T-helper 9 cell (primary cell): ENCODE data around the gene SEZ6L.

ENCODE experiments used
- DNase-seq: peaks from one replicate; pipeline ENCODE4 v3.0.0-alpha.2; 2020

Gene SEZ6L

DNA sequence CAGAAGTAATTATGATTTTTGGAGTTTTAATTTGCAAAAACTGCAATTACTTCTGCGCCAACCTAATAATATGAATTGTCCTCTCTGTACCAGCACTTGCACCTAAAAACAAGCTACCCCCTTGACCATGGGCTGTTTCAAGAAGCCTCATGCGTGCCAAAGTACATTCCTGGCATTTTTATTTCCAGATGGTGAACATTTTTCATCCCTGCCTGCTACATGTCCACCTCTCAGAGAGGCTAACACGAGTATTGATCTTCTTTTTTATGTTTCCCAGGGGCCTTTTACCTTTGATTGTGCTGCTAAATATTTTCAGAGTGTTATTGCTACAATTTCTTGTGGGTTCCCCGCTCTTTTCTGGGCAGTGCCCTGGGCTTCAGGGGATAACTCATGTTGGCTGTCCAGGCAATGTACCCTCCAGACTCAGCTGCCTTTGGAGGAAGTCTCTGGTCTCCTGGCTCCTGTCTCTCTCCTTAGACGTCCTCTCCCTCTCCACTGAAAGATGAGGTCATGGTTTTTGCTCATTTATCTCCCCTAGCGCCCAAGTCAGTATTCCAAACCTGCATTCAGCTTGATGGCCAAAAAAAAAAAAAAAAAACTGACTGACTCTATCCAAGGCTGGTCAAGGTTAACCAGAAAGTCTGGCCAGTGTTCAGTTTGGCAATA is 173.6 kb downstream of the SEZ6L start:
- no peak for DNase-seq

DNA sequence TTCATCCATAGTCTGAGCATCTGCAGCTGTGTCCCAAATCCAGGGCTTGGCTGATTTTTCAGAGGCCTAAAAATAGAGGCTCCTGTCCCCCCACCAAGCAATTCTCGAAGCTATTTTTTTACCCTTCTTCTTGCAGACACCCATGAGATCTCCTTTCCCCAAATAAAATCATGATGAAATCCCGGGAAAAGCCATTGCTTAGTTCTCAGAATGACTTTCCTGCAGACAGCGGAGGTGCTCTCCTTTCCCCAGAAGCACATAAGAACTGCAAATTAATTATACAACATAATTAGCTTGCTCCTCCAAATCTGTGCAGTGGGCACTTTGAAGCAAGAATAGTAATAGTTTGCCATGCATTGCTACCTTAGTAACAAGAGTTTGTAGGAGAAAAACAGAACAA is 176.2 kb downstream of the SEZ6L start:
- DNase-seq: no peak

DNA sequence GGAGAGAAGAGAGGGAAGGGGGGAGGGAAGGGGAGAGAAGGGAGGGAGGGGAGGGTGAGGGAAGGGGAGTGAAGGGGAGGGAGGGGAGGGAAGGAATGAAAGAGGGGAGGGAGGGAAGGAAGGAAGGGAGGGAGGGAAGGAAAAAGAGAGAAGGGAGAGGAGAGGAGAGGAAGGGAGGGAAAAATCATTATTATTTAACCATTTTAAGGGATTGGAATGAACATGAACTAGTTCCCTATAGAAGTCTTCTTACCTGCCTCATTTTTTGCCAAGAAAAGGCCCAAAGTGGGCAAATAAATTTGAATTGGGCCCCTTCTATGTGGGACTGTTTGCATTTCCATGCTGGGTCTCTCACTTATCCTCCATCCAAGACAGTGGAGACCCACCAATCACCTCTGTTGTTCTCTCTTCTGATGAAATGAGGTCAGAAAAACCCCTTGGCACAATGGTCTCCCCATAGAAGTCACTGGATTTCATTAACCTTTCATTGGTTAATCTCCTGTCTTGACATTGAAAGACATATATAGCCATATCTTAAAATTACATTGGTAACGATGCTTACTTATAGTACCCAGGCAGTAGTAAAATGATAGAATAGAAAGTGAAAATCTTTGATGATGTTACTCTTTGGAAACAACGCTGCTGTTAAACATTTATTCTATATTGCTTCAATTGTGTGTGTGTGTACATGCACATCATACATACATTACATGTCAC is 179.7 kb downstream of the SEZ6L start:
- no peak for DNase-seq

DNA sequence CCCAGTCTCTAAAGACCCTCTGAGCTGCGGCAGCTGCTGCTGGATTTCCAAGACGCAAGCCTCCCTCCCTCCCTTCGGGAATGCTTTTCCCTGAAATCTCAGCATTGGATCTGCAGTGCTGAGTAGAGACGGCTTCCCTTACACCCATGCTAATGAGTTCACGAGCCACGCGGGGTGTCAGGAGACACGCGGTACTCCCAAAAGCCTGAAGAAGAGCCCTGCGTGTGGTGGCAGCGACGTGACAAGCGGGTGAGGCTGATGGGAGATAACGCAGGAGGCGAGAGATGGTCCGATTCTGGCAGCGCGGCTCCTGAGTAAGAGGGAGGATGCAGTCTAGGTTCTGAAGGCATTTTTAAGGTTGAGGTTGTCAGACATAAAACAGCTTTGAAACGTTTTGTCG is 185.4 kb downstream of the SEZ6L start:
- DNase-seq: no peak

DNA sequence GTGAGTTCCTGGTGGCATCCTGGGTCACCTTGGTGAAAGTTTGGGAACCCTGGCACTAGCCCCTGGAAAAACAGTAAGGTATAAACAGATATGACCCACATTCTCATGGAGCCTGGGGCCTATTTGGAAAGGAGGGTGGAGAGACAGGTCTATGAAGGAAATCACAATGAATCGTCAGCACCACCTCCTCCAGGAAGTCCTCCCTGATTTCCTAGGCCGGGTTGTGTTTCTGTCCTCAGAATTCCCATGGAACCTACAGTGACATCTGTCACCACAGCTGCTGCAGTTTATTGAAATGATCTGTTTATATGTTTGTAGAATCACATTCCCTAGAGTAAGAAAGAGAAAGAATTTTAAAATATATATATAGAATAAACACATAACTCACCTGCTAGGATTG is 188.0 kb downstream of the SEZ6L start:
- DNase-seq: no peak

DNA sequence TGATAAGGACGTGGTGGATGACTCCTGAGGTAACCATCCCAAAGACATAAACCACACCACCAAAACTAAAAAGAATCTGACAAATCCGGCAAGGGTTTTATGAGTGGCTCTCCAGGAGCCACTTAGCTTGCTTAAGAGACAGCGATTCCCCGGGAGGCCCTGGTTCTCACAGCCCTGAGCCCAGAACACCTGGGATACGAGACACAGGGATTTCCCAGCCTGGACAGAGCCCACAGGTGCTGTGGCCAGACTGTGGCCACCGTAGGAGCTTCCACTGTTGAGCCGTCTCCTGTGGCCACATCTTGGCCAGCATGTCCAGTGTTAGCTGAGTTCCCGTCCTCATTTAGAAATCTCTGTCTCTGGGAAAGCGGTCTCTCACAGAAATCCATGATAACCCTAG is 188.6 kb downstream of the SEZ6L start:
- DNase-seq: no peak

DNA sequence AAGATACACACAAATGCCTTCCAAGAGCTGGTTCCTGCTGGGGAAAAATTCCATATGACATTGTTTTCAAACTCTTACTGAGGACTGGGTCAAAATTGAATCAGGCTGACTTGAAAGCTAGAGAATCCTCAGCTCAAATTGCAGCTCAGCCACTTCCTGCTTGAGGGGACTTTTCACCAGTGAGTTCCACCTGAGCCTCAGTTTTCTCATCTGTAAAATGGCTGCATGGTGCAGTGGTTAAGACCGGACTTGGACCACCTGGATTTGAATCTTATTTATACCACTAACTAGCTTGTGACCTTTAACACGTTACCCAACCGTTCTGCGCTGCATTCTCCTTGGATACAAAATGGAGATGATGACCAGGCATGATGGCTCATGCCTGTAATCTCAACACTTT is 189.9 kb downstream of the SEZ6L start:
- no peak for DNase-seq

DNA sequence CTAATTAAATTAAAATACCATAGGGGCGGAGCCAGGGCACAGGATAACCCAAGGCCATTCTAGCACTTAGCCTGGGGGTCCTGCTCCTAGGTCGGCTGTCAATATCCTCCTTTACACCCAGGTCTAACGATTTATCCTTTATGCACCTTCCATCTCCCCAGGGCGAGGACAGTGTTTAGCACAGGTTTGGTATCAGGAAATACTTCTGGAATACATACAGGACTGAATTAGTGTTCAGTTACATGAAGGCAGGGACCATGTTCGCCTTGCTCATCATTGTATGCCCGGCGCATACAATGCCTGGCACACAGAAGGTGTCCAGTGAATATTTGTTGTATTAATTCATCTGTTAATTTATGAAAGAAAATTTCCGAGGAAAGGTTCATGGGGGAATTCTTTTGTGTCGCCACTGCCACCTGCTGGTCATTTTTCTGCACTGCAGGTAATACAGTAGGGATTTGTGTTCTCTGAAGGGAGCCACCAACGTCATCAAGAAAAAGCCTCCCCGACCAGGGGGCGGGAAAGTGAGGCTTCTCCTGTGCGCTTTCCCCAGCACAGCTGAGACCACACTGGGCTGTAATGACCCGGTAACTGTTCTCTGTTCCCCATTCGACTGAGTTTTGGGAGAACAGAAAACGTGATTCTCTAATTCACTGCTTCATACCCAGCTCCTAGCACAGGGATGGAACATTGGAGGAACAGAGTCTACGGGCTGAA is 191.1 kb downstream of the SEZ6L start:
- DNase-seq: peak; percentile 56

DNA sequence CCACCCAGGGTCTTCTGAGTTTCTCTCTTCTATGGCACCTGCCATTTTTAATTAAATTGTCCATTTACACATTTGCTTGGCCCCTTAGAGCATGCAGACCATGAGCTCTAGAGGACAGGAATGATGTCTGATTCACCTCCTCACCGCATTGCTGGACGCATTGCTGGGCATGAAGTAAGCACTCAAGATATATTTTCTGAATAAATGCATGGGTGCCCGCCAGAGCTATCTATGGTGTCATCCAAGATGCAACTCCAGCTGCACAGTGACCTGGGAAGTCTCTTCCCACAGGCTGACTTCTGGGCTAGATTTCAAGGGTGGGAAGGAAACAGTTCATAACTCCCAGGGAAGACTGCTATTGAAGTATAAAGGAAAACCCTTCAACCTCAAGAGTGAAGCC is 193.2 kb downstream of the SEZ6L start:
- DNase-seq: no peak

DNA sequence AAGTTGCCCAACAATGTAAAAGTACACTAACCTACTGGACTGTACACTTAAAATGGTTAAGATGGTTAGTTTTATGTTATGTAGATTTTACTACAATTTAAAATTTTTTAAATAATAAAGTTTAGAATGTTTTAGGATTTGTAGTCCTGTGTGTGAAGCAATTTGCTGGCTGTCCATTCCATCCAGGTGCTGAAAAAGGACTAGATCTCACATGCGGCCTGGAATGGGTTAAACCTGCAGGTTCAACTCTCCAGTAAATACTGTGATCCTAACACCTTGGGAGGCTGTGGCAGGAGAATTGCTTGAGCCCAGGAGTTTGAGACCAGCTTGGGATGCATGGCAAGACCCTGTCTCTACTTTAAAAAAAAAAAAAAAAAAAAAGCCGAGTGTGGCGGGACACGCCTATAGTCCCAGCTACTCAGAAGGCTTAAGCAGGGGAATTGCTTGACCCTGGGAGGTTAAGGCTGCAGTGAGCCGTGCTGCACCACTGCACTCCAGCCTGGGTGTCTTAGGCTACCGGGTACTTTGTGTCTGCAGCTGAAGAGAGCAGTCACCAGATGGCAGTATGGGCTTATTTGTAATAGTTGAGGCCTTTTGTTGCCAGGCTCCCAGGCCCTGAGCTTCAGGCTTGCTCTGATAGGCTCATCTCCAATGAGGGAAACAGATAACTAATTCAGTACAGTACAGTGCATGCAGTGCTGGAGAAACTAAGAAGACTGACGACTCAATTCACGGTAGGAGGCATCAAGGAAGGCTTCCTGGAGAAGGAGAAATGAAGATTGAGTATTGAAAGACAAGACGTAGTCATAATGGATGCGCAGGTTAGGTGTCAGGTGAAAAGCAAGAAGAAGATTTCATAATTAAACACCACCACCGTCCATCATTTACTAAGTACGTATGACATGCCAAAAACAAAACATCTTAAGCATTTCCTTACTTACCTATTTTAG is 195.1 kb downstream of the SEZ6L start:
- peak; percentile 22 for DNase-seq

DNA sequence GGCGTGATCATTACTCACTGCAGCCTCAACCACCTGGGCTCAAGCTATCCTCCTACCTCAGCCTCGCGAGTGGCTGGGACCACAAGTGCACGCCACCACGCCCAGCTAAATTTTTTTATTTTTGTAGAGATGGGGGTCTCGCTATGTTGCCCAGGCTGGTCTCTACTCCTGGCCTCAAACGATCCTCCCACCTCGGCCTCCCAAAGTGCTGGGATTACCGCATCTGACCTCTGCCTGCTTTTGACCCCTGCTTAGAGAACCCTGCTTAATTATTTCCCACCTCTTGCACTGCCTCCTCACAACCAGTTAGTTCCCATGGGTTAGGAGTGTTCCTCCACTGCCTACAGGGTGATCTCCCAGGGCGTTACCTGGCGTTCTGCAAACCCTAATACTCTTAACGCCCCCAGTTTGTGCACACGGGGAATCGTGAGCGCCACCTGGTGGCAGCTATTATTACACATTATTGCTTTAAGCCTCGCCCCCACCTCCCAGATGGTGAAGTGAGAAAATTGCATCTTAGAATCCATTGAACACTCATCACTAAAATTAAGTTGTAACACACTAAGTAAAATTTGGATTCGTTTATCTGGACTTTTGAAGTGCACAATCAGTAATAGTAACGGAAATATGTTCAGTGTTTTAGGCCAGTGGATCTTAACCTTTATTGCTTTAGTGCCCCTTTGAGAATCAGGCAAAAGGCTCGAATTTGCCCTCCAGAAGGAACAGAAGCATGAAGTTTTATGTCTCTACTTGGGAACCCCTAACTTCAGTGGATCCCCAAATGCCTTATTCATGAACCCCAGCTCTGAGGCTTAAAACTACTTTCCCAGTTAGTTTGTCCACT is 198.4 kb downstream of the SEZ6L start:
- DNase-seq: peak; percentile 52

DNA sequence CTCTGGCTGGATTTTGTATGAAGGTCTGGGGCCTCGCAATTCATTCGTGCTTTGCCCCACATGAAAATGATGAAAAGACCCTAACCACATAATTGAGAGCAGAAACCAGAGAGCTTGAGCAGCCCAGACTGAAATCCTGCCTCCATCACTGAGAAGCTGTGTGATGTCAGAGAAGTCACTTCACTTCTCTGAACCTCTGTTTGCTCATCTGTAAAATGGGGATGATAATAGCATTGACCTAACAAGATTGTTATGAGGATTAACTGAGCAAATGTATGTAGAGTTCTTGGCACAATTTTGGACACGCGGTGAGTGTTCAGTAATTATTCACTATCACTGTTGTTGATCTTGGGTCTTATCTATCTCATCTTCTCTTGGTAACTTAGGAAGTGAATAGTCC is 203.6 kb downstream of the SEZ6L start:
- no peak for DNase-seq

DNA sequence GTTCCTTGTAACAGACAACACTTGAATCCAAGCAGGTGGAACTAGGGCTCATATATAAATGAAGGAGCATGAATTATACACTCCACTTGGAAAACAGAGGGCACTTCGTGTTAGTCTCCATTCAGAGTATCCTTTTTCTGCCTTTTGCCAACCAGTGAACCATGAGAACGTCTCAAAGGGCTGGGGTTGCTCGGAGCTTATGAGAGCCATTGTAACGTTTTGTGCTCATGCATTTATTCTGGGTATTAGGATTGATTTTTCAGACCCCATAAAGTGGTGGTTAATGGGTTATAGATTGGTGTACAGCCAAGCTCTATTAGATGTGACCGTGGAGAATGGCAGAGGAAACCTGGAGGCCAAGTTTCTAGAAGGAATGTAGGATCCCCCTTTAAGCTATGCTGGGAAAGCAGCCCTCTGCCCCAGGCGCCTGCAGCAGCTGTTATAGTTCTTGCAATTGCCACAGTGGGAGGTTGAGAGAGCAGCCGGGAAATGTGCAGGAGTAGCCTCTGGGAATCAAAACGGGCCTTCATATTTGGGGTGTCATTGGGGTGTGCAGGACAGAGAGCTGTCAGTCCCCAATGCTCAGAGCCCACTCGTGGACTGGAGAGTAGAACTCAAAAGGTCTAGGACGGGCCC is 205.2 kb downstream of the SEZ6L start:
- no peak for DNase-seq

DNA sequence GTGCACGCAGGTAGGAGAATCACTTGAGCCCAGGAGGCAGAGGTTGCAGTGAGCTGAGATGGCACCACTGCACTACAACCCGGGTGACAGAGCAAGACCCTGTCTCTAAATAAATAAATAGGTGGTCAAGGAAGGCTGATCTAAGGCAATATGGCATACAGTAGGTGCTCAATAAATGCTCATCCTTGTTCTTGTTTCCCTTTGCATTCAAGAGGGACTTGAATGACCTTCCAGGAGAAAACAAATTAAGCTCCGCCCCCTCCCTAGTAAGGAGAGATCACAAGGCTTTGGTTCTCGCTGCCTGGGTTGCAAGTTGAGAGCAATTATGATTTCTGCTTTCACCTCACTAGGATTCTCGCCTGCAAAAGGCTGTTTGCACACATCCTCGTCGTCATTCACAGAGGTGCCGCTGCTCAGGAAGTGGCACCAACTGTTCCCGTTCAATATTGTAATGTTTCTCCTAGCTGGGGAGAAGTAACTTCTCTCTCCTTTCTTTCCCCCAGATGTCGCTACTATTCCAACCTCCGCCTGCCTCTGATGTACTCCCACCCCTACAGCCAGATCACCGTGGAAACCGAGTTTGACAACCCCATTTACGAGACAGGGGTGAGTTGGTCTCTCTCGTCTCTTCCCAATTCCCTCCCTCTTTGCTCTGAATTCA is 208.0 kb downstream of the SEZ6L start:
- DNase-seq: no peak

DNA sequence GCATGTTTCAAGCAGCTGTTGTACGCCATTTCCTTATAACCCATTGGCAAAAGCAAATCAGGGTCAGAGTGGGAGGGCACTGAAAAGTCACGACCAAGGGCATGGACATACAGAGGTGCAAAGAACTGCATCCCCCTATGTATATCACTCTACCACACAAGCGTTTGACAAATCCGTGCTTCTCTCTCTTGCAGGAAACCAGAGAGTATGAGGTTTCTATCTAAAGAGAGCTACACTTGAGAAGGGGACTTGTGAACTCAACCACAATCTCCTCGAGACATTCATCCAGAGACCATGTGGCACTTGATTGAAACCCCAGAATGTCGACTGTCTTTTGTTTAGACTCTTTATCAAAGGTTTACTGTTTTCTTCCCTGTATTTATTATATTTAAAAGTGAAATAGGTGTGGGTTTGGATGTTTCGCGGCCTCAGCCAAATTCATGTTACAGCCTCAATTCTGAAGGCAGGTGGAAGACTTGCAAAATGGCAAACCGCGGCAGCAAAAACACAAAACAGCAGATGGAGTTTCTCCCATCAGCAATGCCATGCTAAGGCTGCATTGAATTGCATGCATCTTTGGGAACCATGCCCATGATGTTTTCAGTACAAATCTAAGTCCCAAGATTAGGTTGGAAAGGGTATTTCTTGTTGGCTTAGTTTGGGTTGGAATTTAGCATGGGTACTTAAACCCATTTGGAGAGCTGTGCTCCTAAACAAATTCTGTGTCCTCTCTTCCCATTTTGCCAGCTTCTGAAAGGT is 211.0 kb downstream of the SEZ6L start:
- no peak for DNase-seq

DNA sequence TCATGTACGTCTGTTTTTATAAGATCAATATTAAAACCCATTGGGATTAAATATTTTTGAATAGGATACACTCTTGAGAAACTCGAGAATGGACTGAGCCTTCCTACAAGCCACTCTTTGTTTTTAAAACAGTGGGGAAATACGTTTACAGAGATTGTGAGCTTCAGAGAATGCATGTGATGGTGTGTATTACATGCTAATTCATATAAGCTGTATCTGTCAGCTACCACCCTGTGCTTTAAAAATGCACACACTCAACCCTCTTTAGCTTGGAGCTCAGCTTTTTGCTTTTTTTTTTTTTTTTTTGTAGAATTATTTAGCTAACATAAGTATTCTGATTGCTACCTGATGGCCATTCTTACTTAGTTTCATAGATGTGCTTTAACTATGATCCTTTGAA is 213.5 kb downstream of the SEZ6L start:
- no peak for DNase-seq

DNA sequence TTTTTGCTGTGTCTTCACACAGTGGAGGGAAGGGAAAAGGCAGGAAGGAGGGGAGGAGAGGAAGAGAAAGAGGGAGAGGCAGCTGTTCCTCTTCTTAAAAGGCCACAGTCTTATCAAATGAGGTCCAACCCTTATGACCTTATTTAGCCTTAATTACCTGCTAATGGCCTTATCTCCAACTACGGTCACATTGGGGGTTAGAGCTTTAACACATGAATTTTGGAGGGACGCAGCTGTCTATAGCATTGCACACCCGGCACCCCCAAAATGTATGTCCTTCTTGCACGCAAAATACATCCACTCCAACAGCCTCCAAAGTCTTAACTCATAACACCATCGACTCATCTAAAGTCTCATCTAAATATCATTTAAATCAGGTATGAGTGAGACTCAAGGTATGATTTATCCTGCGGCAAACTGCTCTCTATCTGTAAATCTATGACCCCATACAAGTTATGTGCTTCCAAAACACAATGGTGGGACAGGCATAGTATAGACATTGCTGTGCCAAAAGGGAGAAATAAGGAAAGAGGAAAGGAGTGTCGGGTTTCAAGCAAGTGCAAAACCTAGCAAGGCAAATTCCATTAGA is 214.8 kb downstream of the SEZ6L start:
- no peak for DNase-seq

DNA sequence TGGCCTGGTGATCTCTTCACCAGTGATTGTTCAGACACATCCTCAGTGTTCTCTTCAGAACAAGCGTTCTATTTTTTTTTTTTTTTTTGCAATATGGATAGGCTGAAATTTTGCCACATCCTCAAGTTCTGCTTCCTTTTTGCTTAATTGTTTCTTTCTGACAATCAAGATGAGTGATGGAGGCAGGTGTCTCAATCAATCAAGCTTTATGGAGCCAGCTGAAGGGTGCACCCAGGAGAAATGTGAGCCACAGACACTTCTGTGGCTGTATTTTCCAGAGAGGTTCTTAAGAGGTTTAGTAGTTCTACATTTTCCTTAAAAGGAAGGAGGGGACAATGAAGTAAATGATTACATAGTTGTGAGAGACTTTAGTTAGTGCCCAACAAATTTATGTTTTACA is 215.9 kb downstream of the SEZ6L start:
- DNase-seq: no peak

DNA sequence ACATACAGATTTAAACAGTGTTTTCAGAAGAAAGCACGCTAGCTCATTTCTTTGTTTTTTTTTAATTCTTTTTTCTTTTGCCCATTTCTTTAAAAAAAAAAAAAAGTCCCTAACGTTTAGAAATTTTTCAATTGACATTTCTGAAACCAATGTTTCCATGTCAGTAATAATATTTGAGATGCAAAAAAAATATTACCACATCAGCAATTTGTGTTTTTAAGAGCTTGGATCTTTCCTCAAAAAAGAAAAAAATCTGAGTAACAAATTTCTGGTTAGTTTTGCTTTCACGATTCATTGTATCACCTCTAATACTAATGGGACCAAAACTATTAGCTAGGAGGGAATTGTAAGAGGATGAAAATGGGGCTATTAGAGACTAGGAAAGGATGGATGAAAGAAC is 219.9 kb downstream of the SEZ6L start:
- no peak for DNase-seq

DNA sequence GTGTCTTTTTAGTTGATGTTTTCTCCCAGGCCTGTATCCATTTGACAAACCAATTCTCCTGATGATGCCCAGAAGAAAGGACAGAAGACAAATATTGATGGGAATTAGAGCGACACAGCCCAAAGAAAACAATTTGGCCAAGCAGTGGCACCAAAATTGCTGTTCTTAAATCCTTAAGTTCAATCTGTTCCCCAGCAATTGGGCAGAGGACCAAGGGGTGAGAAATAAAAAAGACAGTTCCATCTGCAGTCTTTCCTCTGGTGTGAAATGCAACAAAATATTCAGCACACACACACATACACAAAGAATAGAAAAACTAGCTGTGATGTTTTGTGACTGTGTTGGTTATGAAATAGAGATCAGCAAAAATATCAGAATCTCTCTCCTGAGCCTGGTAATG is 221.8 kb downstream of the SEZ6L start:
- no peak for DNase-seq
